HepG2 (cell line): ENCODE results near the gene EEFSEC. TPM values are rescaled to one million over a fixed set of nuclear protein-coding genes. Genes with fewer than 3 reads are reported as not detected.

Experiments used
- ATAC-seq: fragments of 200-7000 bp; cut with Tn5 transposase; 3 replicates; pipeline ENCODE4 v1.9.1; 2020; ENCODE audit warnings: mild to moderate bottlenecking, moderate library complexity
- BruUV-seq: library from RNA; stranded (reverse); fragments of 400-500 nt; replicated peaks from 2 replicates; lab custom pipeline; 2021; lab: Mats Ljungman, UMichigan
- CTCF ChIA-PET: fragments of 300-600 bp; formaldehyde crosslinking; extraction: SDS; loops from one replicate; lab custom pipeline; 2021; ENCODE audit warnings: low total read pairs, inconsistent platforms, low intra/inter-chr PET ratio; lab: Yijun Ruan, JAX
- POLR2A ChIA-PET: fragments of 350-600 bp; sonication (Branson Sonifier 250); formaldehyde crosslinking; loops from one replicate; lab custom pipeline; 2020; ENCODE audit warnings: antibody characterized with exemption, inconsistent platforms; lab: Yijun Ruan, JAX
- DNase-seq: peaks from one replicate; pipeline ENCODE4 v3.0.0-alpha.2; 2015; ENCODE audit warnings: low spot score
- FAIRE-seq: peaks from 3 replicates; lab custom pipeline; 2011; peaks lifted over from hg19 to GRCh38; lab: Jason Lieb, UNC
- H2AFZ ChIP-seq: one replicate; pipeline ENCODE4 v1.6.1; 2011; ENCODE audit warnings: low read length, inconsistent platforms
- H3K27ac ChIP-seq: fragments of 300-600 bp; 3 replicates; pipeline ENCODE4 v1.8.0; 2011; ENCODE audit warnings: mixed run types, mild to moderate bottlenecking, mixed read lengths, low read length, inconsistent platforms; ENCODE audit not compliant: insufficient read depth; ENCODE audit errors: extremely low read length
- H3K27me3 ChIP-seq, 2 experiments: fragments of 200-600 bp in 1 of 2; 2 replicates in 1 of 2; 3 replicates in 1 of 2; pipeline versions ENCODE4 v1.6.0 to v1.8.0; 2011; ENCODE audit warnings: low read length in 2 of 2, mild to moderate bottlenecking in 2 of 2, moderate library complexity in 2 of 2, inconsistent platforms in 1 of 2; ENCODE audit not compliant: insufficient read depth in 2 of 2, control insufficient read depth in 1 of 2
- H3K36me3 ChIP-seq, 2 experiments: fragments of 200-600 bp in 1 of 2; replicated peaks in 1 of 2; 2 replicates in 1 of 2; 3 replicates in 1 of 2; pipeline versions ENCODE4 v1.5.1 to v1.8.0; 2011; ENCODE audit warnings: low read length in 2 of 2, inconsistent platforms in 1 of 2; ENCODE audit not compliant: insufficient read depth in 2 of 2, control insufficient read depth in 1 of 2
- H3K4me1 ChIP-seq: 2 replicates; pipeline ENCODE4 v1.5.1; 2012; ENCODE audit warnings: low read length, inconsistent platforms; ENCODE audit not compliant: insufficient read depth
- H3K4me2 ChIP-seq: 2 replicates; pipeline ENCODE4 v1.6.0; 2011; ENCODE audit warnings: low read depth, low read length, inconsistent platforms
- H3K4me3 ChIP-seq, 3 experiments: fragments of 200-600 bp in 1 of 3; sonication (generic), shearing (Covaris generic) in 1 of 3; replicated peaks in 1 of 3; 2 replicates each; pipeline ENCODE4 v1.5.1; 2011 to 2016; ENCODE audit warnings: low read length in 3 of 3, inconsistent platforms in 2 of 3, low read depth in 2 of 3, mild to moderate bottlenecking in 2 of 3, control low read depth in 1 of 3, mixed read lengths in 1 of 3; ENCODE audit not compliant: insufficient read depth in 1 of 3
- H3K79me2 ChIP-seq: one replicate; pipeline ENCODE4 v1.6.1; 2011; ENCODE audit warnings: low read length, inconsistent platforms; ENCODE audit not compliant: insufficient read depth
- H3K9ac ChIP-seq: 2 replicates; pipeline ENCODE4 v1.6.0; 2011; ENCODE audit warnings: mild to moderate bottlenecking, low read depth, low read length, inconsistent platforms; ENCODE audit not compliant: insufficient read depth
- H3K9me3 ChIP-seq: 2 replicates; pipeline ENCODE4 v1.5.1; 2012; ENCODE audit warnings: mild to moderate bottlenecking, low read length
- H4K20me1 ChIP-seq: 2 replicates; pipeline ENCODE4 v1.6.0; 2011; ENCODE audit warnings: inconsistent platforms, mild to moderate bottlenecking, low read length, moderate library complexity; ENCODE audit not compliant: insufficient read depth
- BATF2 ChIP-seq: sonication (generic); formaldehyde crosslinking; IDR thresholded peaks from 2 replicates; pipeline ENCODE4 v1.8.0; 2022; ENCODE audit warnings: mild to moderate bottlenecking, missing genetic modification reagents, moderate library complexity
- HNF4A ChIP-seq: sonication (generic); formaldehyde crosslinking; IDR thresholded peaks from 2 replicates; pipeline ENCODE4 v1.4.0; 2020; ENCODE audit warnings: missing genetic modification reagents
- HNRNPH1 ChIP-seq: fragments of 200-400 bp; formaldehyde crosslinking; optimal IDR thresholded peaks from 2 replicates; pipeline ENCODE3; 2017; ENCODE audit warnings: mild to moderate bottlenecking, low read depth, low read length
- ZNF256 ChIP-seq: sonication (generic); formaldehyde crosslinking; conservative IDR thresholded peaks from 2 replicates; pipeline ENCODE4 v1.4.0; 2020; ENCODE audit warnings: missing genetic modification reagents
- ZNF749 ChIP-seq: sonication (generic); formaldehyde crosslinking; IDR thresholded peaks from 2 replicates; pipeline ENCODE4 v1.8.0; 2022; ENCODE audit warnings: mild to moderate bottlenecking, missing genetic modification reagents, moderate library complexity, borderline replicate concordance
- ZNF776 ChIP-seq: sonication (generic); formaldehyde crosslinking; IDR thresholded peaks from 2 replicates; pipeline ENCODE4 v1.4.0; 2020; ENCODE audit warnings: mild to moderate bottlenecking, missing genetic modification reagents
- WGBS: methylation state at CpG from one replicate; pipeline ENCODE4 v1.1.6; 2017; ENCODE audit warnings: low lambda C conversion rate; 5-methylcytosine and 5-hydroxymethylcytosine counted together
- in situ Hi-C: cut with HindIII; loops from 2 replicates; pipeline ENCODE4 v1.10.0; 2017; ENCODE audit warnings: low pct_unique_long_range_greater_than_20kb; ENCODE audit not compliant: extremely low pct_ligation_motif_present
- intact Hi-C: fragments of 100-400 bp; cut with micrococcal nuclease; formaldehyde crosslinking; loops from one replicate; pipeline ENCODE4 v1.10.0; 2022; ENCODE audit not compliant: unreplicated experiment
- polyA plus RNA-seq, 8 experiments: library from polyadenylated mRNA; depleted of rRNA in 3 of 8; stranded (reverse) in 7 of 8; unstranded in 1 of 8; fragments of >200 nt; fragmentation: Illumina TruSeq in 4 of 8; extraction: Trizol in 4 of 8; gene quantifications; 2 replicates each; pipeline versions ENCODE4 v1.2.1 to v1.2.3, GENCODE V29; 2011 to 2016; ENCODE audit warnings: low read depth in 4 of 8, missing spikeins in 1 of 8, mixed read lengths in 1 of 8; ENCODE audit not compliant: insufficient read depth in 1 of 8
- total RNA-seq, 5 experiments: library from RNA; depleted of rRNA; stranded (reverse); fragments of >200 nt; fragmentation: Illumina TruSeq; extraction: Trizol; gene quantifications; 2 replicates each; pipeline ENCODE4 v1.2.3, GENCODE V29; 2016; ENCODE audit warnings: low read depth in 1 of 5
- TF ChIP-seq, protein P1 (sequence below): sonication (generic); formaldehyde crosslinking; IDR thresholded peaks from 2 replicates; pipeline ENCODE4 v1.8.0; 2022; ENCODE audit warnings: missing genetic modification reagents, low read depth, mild to moderate bottlenecking, borderline replicate concordance
- TF ChIP-seq, protein P2 (sequence below): sonication (generic); formaldehyde crosslinking; IDR thresholded peaks from 2 replicates; pipeline ENCODE4 v1.5.0; 2020; ENCODE audit warnings: mild to moderate bottlenecking, missing genetic modification reagents
- TF ChIP-seq, protein P3 (sequence below): sonication (generic); formaldehyde crosslinking; IDR thresholded peaks from 2 replicates; pipeline ENCODE4 v1.5.1; 2020; ENCODE audit warnings: missing genetic modification reagents, mild to moderate bottlenecking, borderline replicate concordance
- TF ChIP-seq, protein P4 (sequence below): IDR thresholded peaks from 2 replicates; pipeline ENCODE4 v1.6.1; 2016; ENCODE audit warnings: low read depth

The EEFSEC gene
- total and polyA plus RNA-seq, 2 of the 13 experiments (the other 11 are each of a cell fraction or from before 2014, with no cell fraction given) = 6.4 to 24.2 TPM

GRCh38 chr3:128276146-128276435, 122.8 kb downstream of the EEFSEC start:
- no peak for FAIRE-seq
- Histone ChIP-seq H3K4me1 (no peaks in the 10 kb centered on the region), H3K9me3 (no peaks in the 10 kb centered on the region), H3K9ac (no peak overlapping the region), H3K4me3 (no peak overlapping the region), H3K36me3 (peaks cover 4 to 10% of the 10 kb centered on the region in 2 experiments; a peak in 3 of 5 replicates), H3K4me2 (no peak overlapping the region), H2AFZ (no peak overlapping the region), H3K27me3 (no peaks in the 10 kb centered on the region), H3K27ac (no peak overlapping the region), H4K20me1 (no peaks in the 10 kb centered on the region), H3K79me2 (no peaks in the 10 kb centered on the region)
- no TSS peak for BruUV-seq
- intact Hi-C loops (no loop called here), in situ Hi-C loops (no loop called here)
- POLR2A ChIA-PET = no interaction called here
- no peak for ATAC-seq
- TF ChIP-seq HNF4A (CRISPR knock-in tag) = no peak
- WGBS = 93% methylated on average over 3 of the region's 3 CpGs
- CTCF ChIA-PET = no interaction called here
- no peak for DNase-seq

GRCh38 chr3:128276577-128277183, 123.4 kb downstream of the EEFSEC start:
- BruUV-seq = no TSS peak
- Histone ChIP-seq H3K79me2 (no peaks in the 10 kb centered on the region), H3K9ac (no peak overlapping the region), H3K36me3 (peaks cover 3 to 10% of the 10 kb centered on the region in 2 experiments; a peak in 3 of 5 replicates), H3K9me3 (no peaks in the 10 kb centered on the region), H3K4me1 (0 out of 2 replicates have a peak, but pooled peaks cover 2% of the 10 kb centered on the region), H3K27ac (no peak overlapping the region), H3K4me3 (no peak overlapping the region), H3K27me3 (no peaks in the 10 kb centered on the region), H4K20me1 (no peaks in the 10 kb centered on the region), H2AFZ (no peak overlapping the region), H3K4me2 (no peak overlapping the region)
- no peak for FAIRE-seq
- WGBS = 89% methylated on average over 5 of the region's 5 CpGs
- CTCF ChIA-PET = no interaction called here
- DNase-seq = no peak
- no peak for ATAC-seq
- intact Hi-C loops (no loop called here), in situ Hi-C loops (no loop called here)
- POLR2A ChIA-PET = no interaction called here
- TF ChIP-seq, protein P1, sequence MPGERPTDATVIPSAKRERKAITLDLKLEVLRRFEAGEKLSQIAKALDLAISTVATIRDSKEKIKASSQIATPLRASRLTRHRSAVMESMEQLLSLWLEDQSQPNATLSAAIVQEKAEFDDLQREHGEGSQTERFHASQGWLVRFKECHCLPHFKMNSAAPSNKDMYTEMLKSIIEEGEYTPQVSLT (CRISPR knock-in tag) = no peak
- TF ChIP-seq ZNF749 (CRISPR knock-in tag) = no peak
- TF ChIP-seq ZNF256 = no peak
- TF ChIP-seq, protein P2, sequence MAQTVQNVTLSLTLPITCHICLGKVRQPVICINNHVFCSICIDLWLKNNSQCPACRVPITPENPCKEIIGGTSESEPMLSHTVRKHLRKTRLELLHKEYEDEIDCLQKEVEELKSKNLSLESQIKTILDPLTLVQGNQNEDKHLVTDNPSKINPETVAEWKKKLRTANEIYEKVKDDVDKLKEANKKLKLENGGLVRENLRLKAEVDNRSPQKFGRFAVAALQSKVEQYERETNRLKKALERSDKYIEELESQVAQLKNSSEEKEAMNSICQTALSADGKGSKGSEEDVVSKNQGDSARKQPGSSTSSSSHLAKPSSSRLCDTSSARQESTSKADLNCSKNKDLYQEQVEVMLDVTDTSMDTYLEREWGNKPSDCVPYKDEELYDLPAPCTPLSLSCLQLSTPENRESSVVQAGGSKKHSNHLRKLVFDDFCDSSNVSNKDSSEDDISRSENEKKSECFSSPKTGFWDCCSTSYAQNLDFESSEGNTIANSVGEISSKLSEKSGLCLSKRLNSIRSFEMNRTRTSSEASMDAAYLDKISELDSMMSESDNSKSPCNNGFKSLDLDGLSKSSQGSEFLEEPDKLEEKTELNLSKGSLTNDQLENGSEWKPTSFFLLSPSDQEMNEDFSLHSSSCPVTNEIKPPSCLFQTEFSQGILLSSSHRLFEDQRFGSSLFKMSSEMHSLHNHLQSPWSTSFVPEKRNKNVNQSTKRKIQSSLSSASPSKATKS (CRISPR knock-in tag) = no peak
- TF ChIP-seq HNRNPH1 = no peak
- no peak for TF ChIP-seq BATF2 (CRISPR knock-in tag)
- TF ChIP-seq, protein P3, sequence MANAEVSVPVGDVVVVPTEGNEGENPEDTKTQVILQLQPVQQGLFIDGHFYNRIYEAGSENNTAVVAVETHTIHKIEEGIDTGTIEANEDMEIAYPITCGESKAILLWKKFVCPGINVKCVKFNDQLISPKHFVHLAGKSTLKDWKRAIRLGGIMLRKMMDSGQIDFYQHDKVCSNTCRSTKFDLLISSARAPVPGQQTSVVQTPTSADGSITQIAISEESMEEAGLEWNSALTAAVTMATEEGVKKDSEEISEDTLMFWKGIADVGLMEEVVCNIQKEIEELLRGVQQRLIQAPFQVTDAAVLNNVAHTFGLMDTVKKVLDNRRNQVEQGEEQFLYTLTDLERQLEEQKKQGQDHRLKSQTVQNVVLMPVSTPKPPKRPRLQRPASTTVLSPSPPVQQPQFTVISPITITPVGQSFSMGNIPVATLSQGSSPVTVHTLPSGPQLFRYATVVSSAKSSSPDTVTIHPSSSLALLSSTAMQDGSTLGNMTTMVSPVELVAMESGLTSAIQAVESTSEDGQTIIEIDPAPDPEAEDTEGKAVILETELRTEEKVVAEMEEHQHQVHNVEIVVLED (CRISPR knock-in tag) = no peak
- TF ChIP-seq, protein P4, sequence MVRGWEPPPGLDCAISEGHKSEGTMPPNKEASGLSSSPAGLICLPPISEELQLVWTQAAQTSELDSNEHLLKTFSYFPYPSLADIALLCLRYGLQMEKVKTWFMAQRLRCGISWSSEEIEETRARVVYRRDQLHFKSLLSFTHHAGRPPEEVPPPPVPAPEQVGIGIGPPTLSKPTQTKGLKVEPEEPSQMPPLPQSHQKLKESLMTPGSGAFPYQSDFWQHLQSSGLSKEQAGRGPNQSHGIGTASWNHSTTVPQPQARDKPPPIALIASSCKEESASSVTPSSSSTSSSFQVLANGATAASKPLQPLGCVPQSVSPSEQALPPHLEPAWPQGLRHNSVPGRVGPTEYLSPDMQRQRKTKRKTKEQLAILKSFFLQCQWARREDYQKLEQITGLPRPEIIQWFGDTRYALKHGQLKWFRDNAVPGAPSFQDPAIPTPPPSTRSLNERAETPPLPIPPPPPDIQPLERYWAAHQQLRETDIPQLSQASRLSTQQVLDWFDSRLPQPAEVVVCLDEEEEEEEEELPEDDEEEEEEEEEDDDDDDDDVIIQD (CRISPR knock-in tag) = no peak
- TF ChIP-seq ZNF776 (CRISPR knock-in tag) = no peak
